ENCODE measurements around the gene TEPSIN. TPM values are rescaled to one million over a fixed set of nuclear protein-coding genes. Genes with fewer than 3 reads are reported as not detected.

TEPSIN gene
- total RNA-seq, 1 donor from 2014 or later: 50.1 TPM

GRCh38 chr17:81198826-81199481 lies 39.9 kb downstream of the TEPSIN start:
- H3K27ac Mint-ChIP-seq: no peak overlapping the region
- TF ChIP-seq CTCF (conservative IDR thresholded peaks at IDR 0.05): no peak
- no peaks in the 10 kb centered on the region for H3K27me3 Mint-ChIP-seq
- H3K4me3 Mint-ChIP-seq: no peak overlapping the region
- no peaks in the 10 kb centered on the region for H3K36me3 Mint-ChIP-seq
- H3K4me1 Mint-ChIP-seq (ENCODE audit: unreplicated experiment): no peaks in the 10 kb centered on the region
- no peaks in the 10 kb centered on the region for H3K9me3 Mint-ChIP-seq
- DNase-seq (ENCODE audit: extremely low spot score, unreplicated experiment): no peak

DNA sequence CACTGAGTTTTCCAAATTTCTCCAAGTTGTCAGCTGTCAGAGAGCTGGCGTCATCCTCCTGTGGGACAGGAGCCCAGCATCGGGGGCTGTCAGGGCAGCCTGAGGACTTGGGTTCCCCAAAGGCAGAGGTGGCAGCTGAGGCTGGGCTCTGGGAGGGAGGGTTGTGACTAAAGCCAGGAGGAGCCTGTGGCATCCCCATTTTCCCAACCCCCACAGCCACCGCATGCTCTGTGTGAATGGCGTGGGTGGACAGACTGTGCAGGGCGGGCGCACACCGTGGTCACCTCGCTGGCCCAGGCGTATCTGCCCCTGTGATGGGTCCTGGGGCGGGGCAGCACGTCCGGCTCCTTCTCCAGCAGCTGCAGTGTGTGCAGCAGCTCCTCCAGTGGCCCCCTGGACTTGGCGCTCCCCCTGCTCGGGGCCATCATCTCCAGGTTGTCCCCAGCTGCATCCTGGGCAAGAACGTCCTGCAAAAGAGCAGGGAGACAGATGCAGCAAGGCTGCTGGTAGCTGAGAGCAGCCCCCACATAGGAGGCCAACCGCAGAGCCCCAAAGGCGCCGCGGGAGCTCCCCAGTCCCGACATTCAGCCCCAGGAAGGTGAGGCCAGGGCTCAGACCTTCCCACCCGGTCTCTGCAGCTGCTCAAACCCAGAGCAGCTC lies 40.9 kb downstream of the TEPSIN start:
- Mint-ChIP-seq H3K27me3 (no peaks in the 10 kb centered on the region), H3K4me3 (no peak overlapping the region), H3K27ac (no peak overlapping the region), H3K36me3 (no peaks in the 10 kb centered on the region), H3K9me3 (no peaks in the 10 kb centered on the region), H3K4me1 (ENCODE audit: unreplicated experiment) (no peaks in the 10 kb centered on the region)
- no peak for DNase-seq (ENCODE audit: extremely low spot score, unreplicated experiment)
- no peak for TF ChIP-seq CTCF (conservative IDR thresholded peaks at IDR 0.05)

DNA sequence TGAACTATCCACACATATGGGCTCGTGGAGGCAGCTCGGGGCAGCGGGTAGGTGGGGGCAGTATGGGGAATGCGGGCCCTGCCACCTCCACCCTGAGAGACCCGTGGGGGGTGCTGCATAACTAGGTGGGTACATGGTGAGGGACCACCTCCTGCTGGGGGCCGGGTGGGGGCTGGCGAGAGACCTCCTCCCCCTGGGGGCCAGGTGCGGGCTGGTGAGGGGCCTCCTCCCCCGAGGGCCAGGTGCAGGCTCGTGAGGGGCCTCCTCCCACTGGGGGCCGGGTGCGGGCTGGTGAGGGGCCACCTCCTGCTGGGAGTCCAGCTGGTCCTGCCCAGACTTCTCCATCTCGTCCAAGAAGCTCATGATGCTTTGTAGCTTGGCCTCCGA lies 41.5 kb downstream of the TEPSIN start:
- H3K4me1 Mint-ChIP-seq (ENCODE audit: unreplicated experiment): no peaks in the 10 kb centered on the region
- no peak overlapping the region for H3K27ac Mint-ChIP-seq
- H3K27me3 Mint-ChIP-seq: no peaks in the 10 kb centered on the region
- no peaks in the 10 kb centered on the region for H3K36me3 Mint-ChIP-seq
- H3K4me3 Mint-ChIP-seq: no peak overlapping the region
- H3K9me3 Mint-ChIP-seq: no peaks in the 10 kb centered on the region
- DNase-seq (ENCODE audit: extremely low spot score, unreplicated experiment): no peak
- no peak for TF ChIP-seq CTCF (conservative IDR thresholded peaks at IDR 0.05)

GRCh38 chr17:81196505-81197408 lies 42.1 kb downstream of the TEPSIN start:
- no peak overlapping the region for H3K4me3 Mint-ChIP-seq
- no peaks in the 10 kb centered on the region for H3K4me1 Mint-ChIP-seq (ENCODE audit: unreplicated experiment)
- no peak for DNase-seq (ENCODE audit: extremely low spot score, unreplicated experiment)
- H3K36me3 Mint-ChIP-seq: no peaks in the 10 kb centered on the region
- no peaks in the 10 kb centered on the region for H3K9me3 Mint-ChIP-seq
- TF ChIP-seq CTCF (conservative IDR thresholded peaks at IDR 0.05): no peak
- no peak overlapping the region for H3K27ac Mint-ChIP-seq
- H3K27me3 Mint-ChIP-seq: no peaks in the 10 kb centered on the region

- Mint-ChIP-seq H3K27ac (no peak overlapping the region), H3K4me1 (ENCODE audit: unreplicated experiment) (no peaks in the 10 kb centered on the region), H3K36me3 (no peaks in the 10 kb centered on the region), H3K9me3 (no peaks in the 10 kb centered on the region), H3K4me3 (no peak overlapping the region), H3K27me3 (no peaks in the 10 kb centered on the region)
- no peak for TF ChIP-seq CTCF (conservative IDR thresholded peaks at IDR 0.05)
- no peak for DNase-seq (ENCODE audit: extremely low spot score, unreplicated experiment)
Measured at GRCh38 chr17:81195941-81196495, 42.8 kb downstream of the TEPSIN start.
